Stimulated activated CD4-positive, alpha-beta T cell treated with anti-CD3 and anti-CD28 coated beads, Interleukin-1b, Interleukin-23, amount 100 ng/mL, for 24 hours (primary cell): Measurements from ENCODE around the gene SLC4A2.

Experiments used
- DNase-seq, 4 experiments: peaks; one replicate each; pipeline ENCODE4 v3.0.0-alpha.2; 2020; ENCODE audit warnings: low read depth in 4 of 4, low spot score in 1 of 4

SLC4A2 gene

GRCh38 chr7:151061213-151062110 is 2.1 kb downstream of the SLC4A2 start:
- no peak for DNase-seq

GRCh38 chr7:151062111-151062398 is 2.7 kb downstream of the SLC4A2 start:
- no peak for DNase-seq

- DNase-seq: no peak
Observed at GRCh38 chr7:151062399-151063211, 3.2 kb downstream of the SLC4A2 start.

- no peak for DNase-seq
Observed at GRCh38 chr7:151063212-151063561, 3.8 kb downstream of the SLC4A2 start.

GRCh38 chr7:151064454-151064853 is 5.1 kb downstream of the SLC4A2 start:
- DNase-seq: no peak

GRCh38 chr7:151064993-151065392 is 5.6 kb downstream of the SLC4A2 start:
- no peak for DNase-seq

- DNase-seq: no peak
Observed at GRCh38 chr7:151065516-151065915, 6.1 kb downstream of the SLC4A2 start.

- no peak for DNase-seq
Observed at GRCh38 chr7:151066273-151066974, 7.0 kb downstream of the SLC4A2 start.

- no peak for DNase-seq
Observed at GRCh38 chr7:151068069-151068773, 8.8 kb downstream of the SLC4A2 start.

GRCh38 chr7:151069841-151070573 is 10.6 kb downstream of the SLC4A2 start:
- no peak for DNase-seq

- DNase-seq: no peak
Observed at GRCh38 chr7:151070574-151070960, 11.2 kb downstream of the SLC4A2 start.

GRCh38 chr7:151071032-151071866 is 11.9 kb downstream of the SLC4A2 start:
- no peak for DNase-seq

GRCh38 chr7:151073990-151074389 is 14.6 kb downstream of the SLC4A2 start:
- DNase-seq: no peak

- no peak for DNase-seq
Observed at GRCh38 chr7:151074817-151075661, 15.7 kb downstream of the SLC4A2 start.

GRCh38 chr7:151075662-151075971 is 16.2 kb downstream of the SLC4A2 start:
- no peak for DNase-seq

GRCh38 chr7:151075978-151076426 is 16.6 kb downstream of the SLC4A2 start:
- no peak for DNase-seq

- DNase-seq: no peak
Observed at GRCh38 chr7:151076863-151077704, 17.7 kb downstream of the SLC4A2 start.

GRCh38 chr7:151077705-151078232 is 18.4 kb downstream of the SLC4A2 start:
- no peak for DNase-seq
